Measurements from ENCODE around the gene NLK. TPM values are rescaled to one million over a fixed set of nuclear protein-coding genes. Genes with fewer than 3 reads are reported as not detected.

The NLK gene
- total and polyA plus RNA-seq, 2 of the 13 experiments (the other 11 are each of a cell fraction or from before 2014, with no cell fraction given) = 13.4 to 14.6 TPM

DNA sequence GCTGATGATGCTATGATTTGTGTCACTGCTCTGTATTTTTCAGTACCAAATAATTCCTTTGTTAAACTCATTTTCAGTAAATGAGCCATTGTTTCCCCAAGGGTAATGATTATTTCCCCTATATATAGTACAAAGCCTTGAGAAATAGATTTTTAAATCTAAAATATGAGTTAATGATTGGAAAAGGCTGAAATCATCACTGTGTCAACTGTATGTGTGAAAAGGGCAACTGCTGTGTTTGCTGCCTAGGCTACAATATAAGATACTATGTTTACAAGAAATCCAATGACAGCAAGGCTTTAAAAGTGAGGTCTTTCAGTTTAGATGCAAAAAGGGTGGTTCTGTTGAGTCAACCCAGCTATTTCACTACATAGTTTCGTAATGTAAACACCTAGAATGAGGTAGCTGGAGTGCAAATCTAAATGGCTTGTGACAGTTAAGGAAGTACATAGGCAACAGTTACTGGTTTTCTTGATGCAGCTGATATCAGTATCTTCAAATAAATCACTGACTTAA, 15.3 kb downstream of the NLK start (continued):
- TF ChIP-seq, protein P1, sequence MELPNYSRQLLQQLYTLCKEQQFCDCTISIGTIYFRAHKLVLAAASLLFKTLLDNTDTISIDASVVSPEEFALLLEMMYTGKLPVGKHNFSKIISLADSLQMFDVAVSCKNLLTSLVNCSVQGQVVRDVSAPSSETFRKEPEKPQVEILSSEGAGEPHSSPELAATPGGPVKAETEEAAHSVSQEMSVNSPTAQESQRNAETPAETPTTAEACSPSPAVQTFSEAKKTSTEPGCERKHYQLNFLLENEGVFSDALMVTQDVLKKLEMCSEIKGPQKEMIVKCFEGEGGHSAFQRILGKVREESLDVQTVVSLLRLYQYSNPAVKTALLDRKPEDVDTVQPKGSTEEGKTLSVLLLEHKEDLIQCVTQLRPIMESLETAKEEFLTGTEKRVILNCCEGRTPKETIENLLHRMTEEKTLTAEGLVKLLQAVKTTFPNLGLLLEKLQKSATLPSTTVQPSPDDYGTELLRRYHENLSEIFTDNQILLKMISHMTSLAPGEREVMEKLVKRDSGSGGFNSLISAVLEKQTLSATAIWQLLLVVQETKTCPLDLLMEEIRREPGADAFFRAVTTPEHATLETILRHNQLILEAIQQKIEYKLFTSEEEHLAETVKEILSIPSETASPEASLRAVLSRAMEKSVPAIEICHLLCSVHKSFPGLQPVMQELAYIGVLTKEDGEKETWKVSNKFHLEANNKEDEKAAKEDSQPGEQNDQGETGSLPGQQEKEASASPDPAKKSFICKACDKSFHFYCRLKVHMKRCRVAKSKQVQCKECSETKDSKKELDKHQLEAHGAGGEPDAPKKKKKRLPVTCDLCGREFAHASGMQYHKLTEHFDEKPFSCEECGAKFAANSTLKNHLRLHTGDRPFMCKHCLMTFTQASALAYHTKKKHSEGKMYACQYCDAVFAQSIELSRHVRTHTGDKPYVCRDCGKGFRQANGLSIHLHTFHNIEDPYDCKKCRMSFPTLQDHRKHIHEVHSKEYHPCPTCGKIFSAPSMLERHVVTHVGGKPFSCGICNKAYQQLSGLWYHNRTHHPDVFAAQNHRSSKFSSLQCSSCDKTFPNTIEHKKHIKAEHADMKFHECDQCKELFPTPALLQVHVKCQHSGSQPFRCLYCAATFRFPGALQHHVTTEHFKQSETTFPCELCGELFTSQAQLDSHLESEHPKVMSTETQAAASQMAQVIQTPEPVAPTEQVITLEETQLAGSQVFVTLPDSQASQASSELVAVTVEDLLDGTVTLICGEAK (IDR thresholded peaks at IDR 0.05) = no peak
- TF ChIP-seq, protein P1 (CRISPR knock-in tag; IDR thresholded peaks at IDR 0.05) = no peak
- TF ChIP-seq ZBTB42 (CRISPR knock-in tag; IDR thresholded peaks at IDR 0.05) (no peak), TAF15 (IDR thresholded peaks at IDR 0.05; ENCODE audit: low read depth, low read length, poor library complexity, severe bottlenecking) (no peak), ZNF460 (CRISPR knock-in tag; IDR thresholded peaks at IDR 0.05; ENCODE audit: borderline replicate concordance) (no peak), NAIF1 (CRISPR knock-in tag; IDR thresholded peaks at IDR 0.05; ENCODE audit: borderline replicate concordance) (no peak), ELF3 (CRISPR knock-in tag; IDR thresholded peaks at IDR 0.05) (peak; percentile 48; the same call in 1 of the 2 replicates), ZNF292 (CRISPR knock-in tag; IDR thresholded peaks at IDR 0.05; ENCODE audit: borderline replicate concordance, low read depth) (no peak), ZNF549 (CRISPR knock-in tag; IDR thresholded peaks at IDR 0.05) (no peak), KLF11 (CRISPR knock-in tag; IDR thresholded peaks at IDR 0.05) (no peak), NFE2L2 (IDR thresholded peaks at IDR 0.05; ENCODE audit: low read length) (no peak), EHMT2 (IDR thresholded peaks at IDR 0.05; ENCODE audit: borderline replicate concordance, low read depth, low read length) (no peak), ZFP82 (CRISPR knock-in tag; IDR thresholded peaks at IDR 0.05; ENCODE audit: borderline replicate concordance) (no peak), SMAD1 (CRISPR knock-in tag; IDR thresholded peaks at IDR 0.05; ENCODE audit: borderline replicate concordance, low read depth) (no peak), SOX6 (IDR thresholded peaks at IDR 0.05) (no peak), SOX6 (CRISPR knock-in tag; IDR thresholded peaks at IDR 0.05) (peak; percentile 58; the same call in 1 of the 2 replicates), CAMTA2 (CRISPR knock-in tag; IDR thresholded peaks at IDR 0.05; ENCODE audit: borderline replicate concordance) (no peak), CREB1 (IDR thresholded peaks at IDR 0.05) (no peak), CREB1 (CRISPR knock-in tag; IDR thresholded peaks at IDR 0.05) (peak; percentile 35; the same call in 1 of the 2 replicates)
- TF ChIP-seq, protein P2, sequence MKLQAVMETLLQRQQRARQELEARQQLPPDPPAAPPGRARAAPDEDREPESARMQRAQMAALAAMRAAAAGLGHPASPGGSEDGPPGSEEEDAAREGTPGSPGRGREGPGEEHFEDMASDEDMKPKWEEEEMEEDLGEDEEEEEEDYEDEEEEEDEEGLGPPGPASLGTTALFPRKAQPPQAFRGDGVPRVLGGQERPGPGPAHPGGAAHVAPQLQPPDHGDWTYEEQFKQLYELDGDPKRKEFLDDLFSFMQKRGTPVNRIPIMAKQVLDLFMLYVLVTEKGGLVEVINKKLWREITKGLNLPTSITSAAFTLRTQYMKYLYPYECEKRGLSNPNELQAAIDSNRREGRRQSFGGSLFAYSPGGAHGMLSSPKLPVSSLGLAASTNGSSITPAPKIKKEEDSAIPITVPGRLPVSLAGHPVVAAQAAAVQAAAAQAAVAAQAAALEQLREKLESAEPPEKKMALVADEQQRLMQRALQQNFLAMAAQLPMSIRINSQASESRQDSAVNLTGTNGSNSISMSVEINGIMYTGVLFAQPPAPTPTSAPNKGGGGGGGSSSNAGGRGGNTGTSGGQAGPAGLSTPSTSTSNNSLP (IDR thresholded peaks at IDR 0.05; ENCODE audit: low read depth, low read length) = no peak
- TF ChIP-seq, protein P3, sequence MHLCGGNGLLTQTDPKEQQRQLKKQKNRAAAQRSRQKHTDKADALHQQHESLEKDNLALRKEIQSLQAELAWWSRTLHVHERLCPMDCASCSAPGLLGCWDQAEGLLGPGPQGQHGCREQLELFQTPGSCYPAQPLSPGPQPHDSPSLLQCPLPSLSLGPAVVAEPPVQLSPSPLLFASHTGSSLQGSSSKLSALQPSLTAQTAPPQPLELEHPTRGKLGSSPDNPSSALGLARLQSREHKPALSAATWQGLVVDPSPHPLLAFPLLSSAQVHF (CRISPR knock-in tag; IDR thresholded peaks at IDR 0.05) = no peak
